ENCODE measurements around the gene TP53RK. TPM values are rescaled to one million over a fixed set of nuclear protein-coding genes. Genes with fewer than 3 reads are reported as not detected.

The TP53RK gene
- total RNA-seq, 1 donor from 2014 or later, result 12.0 TPM

DNA sequence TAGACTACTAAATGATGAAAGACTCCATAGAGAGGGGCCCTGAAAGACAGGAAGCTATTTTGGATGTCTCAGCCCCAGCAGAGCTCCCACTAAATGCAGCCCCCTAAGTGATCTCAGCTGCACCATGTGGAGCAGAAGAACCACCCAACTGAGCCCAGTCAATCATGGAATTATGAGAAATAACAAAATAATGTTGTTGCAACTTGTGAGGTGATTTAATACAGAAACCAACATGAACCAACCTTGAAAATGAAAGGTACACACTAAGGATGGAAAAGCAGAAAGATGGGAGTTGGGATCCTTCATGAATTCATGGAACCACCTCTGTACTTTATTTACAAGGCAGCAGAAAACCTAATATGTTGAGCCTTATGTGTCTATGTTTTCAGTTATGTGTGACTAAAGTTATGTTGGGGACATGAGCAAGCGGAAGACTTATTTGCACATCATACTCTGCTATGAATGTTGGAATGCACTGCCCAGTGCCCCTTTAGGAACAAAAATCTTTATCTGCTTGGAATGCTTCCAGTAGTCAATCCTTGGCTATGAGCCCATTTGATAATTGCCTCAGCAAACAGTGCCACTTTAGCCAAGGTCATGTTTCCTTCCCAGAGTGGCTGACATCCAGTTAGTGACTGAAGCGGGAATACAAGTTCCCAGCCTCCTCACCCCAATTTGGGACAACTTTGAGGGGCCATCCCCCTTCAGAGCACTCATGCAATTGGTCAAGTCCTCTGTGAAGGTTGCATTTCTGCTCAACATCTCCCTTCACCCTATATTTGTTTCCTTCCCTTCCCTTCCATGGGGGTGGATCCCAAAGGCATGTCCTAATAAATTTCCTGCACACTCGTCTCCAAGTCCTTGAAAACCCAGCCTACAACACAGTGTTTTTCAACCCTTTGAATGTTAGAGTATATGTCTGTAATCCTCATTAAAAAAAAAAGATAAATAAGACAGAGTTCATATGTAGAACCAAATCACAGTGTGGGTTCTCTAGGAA, 18.4 kb downstream of the TP53RK start:
- TF ChIP-seq, protein P1, sequence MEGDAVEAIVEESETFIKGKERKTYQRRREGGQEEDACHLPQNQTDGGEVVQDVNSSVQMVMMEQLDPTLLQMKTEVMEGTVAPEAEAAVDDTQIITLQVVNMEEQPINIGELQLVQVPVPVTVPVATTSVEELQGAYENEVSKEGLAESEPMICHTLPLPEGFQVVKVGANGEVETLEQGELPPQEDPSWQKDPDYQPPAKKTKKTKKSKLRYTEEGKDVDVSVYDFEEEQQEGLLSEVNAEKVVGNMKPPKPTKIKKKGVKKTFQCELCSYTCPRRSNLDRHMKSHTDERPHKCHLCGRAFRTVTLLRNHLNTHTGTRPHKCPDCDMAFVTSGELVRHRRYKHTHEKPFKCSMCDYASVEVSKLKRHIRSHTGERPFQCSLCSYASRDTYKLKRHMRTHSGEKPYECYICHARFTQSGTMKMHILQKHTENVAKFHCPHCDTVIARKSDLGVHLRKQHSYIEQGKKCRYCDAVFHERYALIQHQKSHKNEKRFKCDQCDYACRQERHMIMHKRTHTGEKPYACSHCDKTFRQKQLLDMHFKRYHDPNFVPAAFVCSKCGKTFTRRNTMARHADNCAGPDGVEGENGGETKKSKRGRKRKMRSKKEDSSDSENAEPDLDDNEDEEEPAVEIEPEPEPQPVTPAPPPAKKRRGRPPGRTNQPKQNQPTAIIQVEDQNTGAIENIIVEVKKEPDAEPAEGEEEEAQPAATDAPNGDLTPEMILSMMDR (IDR thresholded peaks at IDR 0.05), result no peak
- H3K4me1 Mint-ChIP-seq (ENCODE audit: low read depth), result peaks cover 10% of the 10 kb centered on the region
- no peak for DNase-seq (ENCODE audit: low spot score)
- H3K4me3 Mint-ChIP-seq (ENCODE audit: unreplicated experiment), result no peak overlapping the region
- no peak overlapping the region for H3K27ac Mint-ChIP-seq (ENCODE audit: unreplicated experiment)
- H3K9me3 Mint-ChIP-seq (ENCODE audit: low read depth), result peaks cover 20% of the 10 kb centered on the region
- H3K36me3 Mint-ChIP-seq (ENCODE audit: low read depth), result peaks cover 17% of the 10 kb centered on the region
- no peaks in the 10 kb centered on the region for H3K27me3 Mint-ChIP-seq (ENCODE audit: low read depth)

GRCh38 chr20:46670228-46670584, 19.0 kb downstream of the TP53RK start:
- no peak for DNase-seq (ENCODE audit: low spot score)
- no peaks in the 10 kb centered on the region for H3K27me3 Mint-ChIP-seq (ENCODE audit: low read depth)
- H3K4me3 Mint-ChIP-seq (ENCODE audit: unreplicated experiment), result no peak overlapping the region
- TF ChIP-seq, protein P1 (IDR thresholded peaks at IDR 0.05), result no peak
- peaks cover 20% of the 10 kb centered on the region for H3K9me3 Mint-ChIP-seq (ENCODE audit: low read depth)
- peaks cover 10% of the 10 kb centered on the region for H3K4me1 Mint-ChIP-seq (ENCODE audit: low read depth)
- no peak overlapping the region for H3K27ac Mint-ChIP-seq (ENCODE audit: unreplicated experiment)
- peaks cover 19% of the 10 kb centered on the region for H3K36me3 Mint-ChIP-seq (ENCODE audit: low read depth)

- Mint-ChIP-seq H3K4me3 (ENCODE audit: unreplicated experiment) (no peak overlapping the region), H3K4me1 (ENCODE audit: low read depth) (no peaks in the 10 kb centered on the region), H3K27me3 (ENCODE audit: low read depth) (no peaks in the 10 kb centered on the region), H3K9me3 (ENCODE audit: low read depth) (peaks cover 20% of the 10 kb centered on the region), H3K27ac (ENCODE audit: unreplicated experiment) (no peak overlapping the region), H3K36me3 (ENCODE audit: low read depth) (peaks cover 19% of the 10 kb centered on the region)
- no peak for DNase-seq (ENCODE audit: low spot score)
- TF ChIP-seq, protein P1 (IDR thresholded peaks at IDR 0.05), result no peak
Measured at GRCh38 chr20:46666818-46667515, 22.3 kb downstream of the TP53RK start.

DNA sequence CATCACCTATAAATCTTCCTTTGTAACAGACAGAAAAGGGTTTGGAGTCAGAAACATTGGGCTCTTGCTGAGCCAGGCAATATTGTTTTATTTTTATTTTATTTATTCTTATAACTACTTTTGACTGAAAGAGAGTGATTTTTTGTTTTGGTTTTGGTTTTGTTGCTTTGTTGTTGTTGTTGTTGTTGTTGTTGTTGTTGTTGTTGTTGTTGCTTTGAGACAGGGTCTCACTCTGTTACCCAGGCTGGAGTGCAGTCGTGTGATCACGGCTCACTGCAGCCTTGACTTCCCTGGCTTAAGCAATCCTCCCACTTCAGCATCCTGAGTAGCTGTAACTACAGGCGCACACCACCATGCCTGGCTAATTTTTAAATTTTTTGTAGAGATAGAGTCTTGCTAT, 22.9 kb downstream of the TP53RK start:
- no peaks in the 10 kb centered on the region for H3K27me3 Mint-ChIP-seq (ENCODE audit: low read depth)
- H3K9me3 Mint-ChIP-seq (ENCODE audit: low read depth), result peaks cover 18% of the 10 kb centered on the region
- no peaks in the 10 kb centered on the region for H3K4me1 Mint-ChIP-seq (ENCODE audit: low read depth)
- no peak for DNase-seq (ENCODE audit: low spot score)
- TF ChIP-seq, protein P1 (IDR thresholded peaks at IDR 0.05), result no peak
- no peak overlapping the region for H3K27ac Mint-ChIP-seq (ENCODE audit: unreplicated experiment)
- H3K36me3 Mint-ChIP-seq (ENCODE audit: low read depth), result peaks cover 18% of the 10 kb centered on the region
- no peak overlapping the region for H3K4me3 Mint-ChIP-seq (ENCODE audit: unreplicated experiment)

DNA sequence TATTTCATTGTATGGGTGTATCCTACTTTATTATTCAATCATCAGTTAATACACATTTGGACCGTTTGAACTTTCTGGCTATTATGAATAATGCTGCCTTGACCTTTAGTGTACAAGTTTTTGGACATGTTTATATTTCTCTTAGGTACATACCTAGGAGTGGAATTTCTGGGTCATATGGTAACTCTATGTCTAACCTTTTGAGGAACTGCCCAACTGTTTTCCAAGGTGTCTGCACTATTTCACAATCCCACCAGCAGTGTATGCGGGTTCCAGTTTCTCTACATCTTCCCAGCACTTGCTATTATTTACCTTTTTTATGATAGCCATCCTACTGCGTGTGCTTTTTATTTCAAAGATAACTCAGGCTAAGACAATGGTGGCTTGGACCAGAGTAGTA, 23.6 kb downstream of the TP53RK start:
- Mint-ChIP-seq H3K4me3 (ENCODE audit: unreplicated experiment) (no peak overlapping the region), H3K27me3 (ENCODE audit: low read depth) (no peaks in the 10 kb centered on the region), H3K4me1 (ENCODE audit: low read depth) (no peaks in the 10 kb centered on the region), H3K27ac (ENCODE audit: unreplicated experiment) (no peak overlapping the region), H3K36me3 (ENCODE audit: low read depth) (peaks cover 22% of the 10 kb centered on the region), H3K9me3 (ENCODE audit: low read depth) (peaks cover 19% of the 10 kb centered on the region)
- TF ChIP-seq, protein P1 (IDR thresholded peaks at IDR 0.05), result no peak
- DNase-seq (ENCODE audit: low spot score), result no peak
